WTC11 (cell line): ENCODE measurements around the gene RPRD1B. TPM values are rescaled to one million over a fixed set of nuclear protein-coding genes. Genes with fewer than 3 reads are reported as not detected.

Experiments
- ATAC-seq: fragments of 200-7000 bp; cut with Tn5 transposase; 2 replicates; pipeline ENCODE4 v1.10.0; 2021; ENCODE audit warnings: mild to moderate bottlenecking, moderate library complexity
- CTCF ChIA-PET: fragments of 300-600 bp; sonication (Branson Sonifier 250); formaldehyde crosslinking; loops from one replicate; lab custom pipeline; 2021; ENCODE audit warnings: antibody characterized with exemption; lab: Charles Lee
- POLR2A ChIA-PET: fragments of 350-600 bp; sonication (Branson Sonifier 250); formaldehyde crosslinking; loops from one replicate; lab custom pipeline; 2021; ENCODE audit warnings: antibody characterized with exemption; lab: Charles Lee
- DNase-seq: peaks from one replicate; pipeline ENCODE4 v3.0.0; 2021; ENCODE audit warnings: low spot score
- H3K27ac Mint-ChIP-seq: 2 replicates; pipeline ENCODE4 v1.8.0; 2021; ENCODE audit warnings: mixed read lengths
- H3K27me3 Mint-ChIP-seq: 2 replicates; pipeline ENCODE4 v1.8.0; 2021; ENCODE audit warnings: low read depth, mild to moderate bottlenecking, moderate library complexity, mixed read lengths
- H3K36me3 Mint-ChIP-seq: 2 replicates; pipeline ENCODE4 v1.8.0; 2021; ENCODE audit warnings: mixed read lengths
- H3K4me1 Mint-ChIP-seq: 2 replicates; pipeline ENCODE4 v1.8.0; 2022; ENCODE audit warnings: mixed read lengths
- H3K4me3 Mint-ChIP-seq: 2 replicates; pipeline ENCODE4 v1.8.0; 2021; ENCODE audit warnings: mild to moderate bottlenecking, moderate library complexity, mixed read lengths
- H3K9me3 Mint-ChIP-seq: 2 replicates; pipeline ENCODE4 v1.8.0; 2021; ENCODE audit warnings: mixed read lengths
- ATF1 ChIP-seq: sonication (generic); formaldehyde crosslinking; IDR thresholded peaks from 2 replicates; pipeline ENCODE4 v1.8.1; 2023; ENCODE audit warnings: mild to moderate bottlenecking, moderate library complexity, missing genetic modification reagents
- ATF2 ChIP-seq: sonication (generic); formaldehyde crosslinking; IDR thresholded peaks from 2 replicates; pipeline ENCODE4 v1.8.1; 2022; ENCODE audit warnings: low read depth, missing genetic modification reagents, borderline replicate concordance
- ATF3 ChIP-seq: sonication (generic); formaldehyde crosslinking; conservative IDR thresholded peaks from 2 replicates; pipeline ENCODE4 v1.8.1; 2022; ENCODE audit warnings: mild to moderate bottlenecking, missing genetic modification reagents
- CBFB ChIP-seq: sonication (generic); formaldehyde crosslinking; IDR thresholded peaks from 2 replicates; pipeline ENCODE4 v1.8.1; 2022; ENCODE audit warnings: mild to moderate bottlenecking, low read depth, missing genetic modification reagents
- CREB1 ChIP-seq: sonication (generic); formaldehyde crosslinking; IDR thresholded peaks from 2 replicates; pipeline ENCODE4 v1.8.0; 2023; ENCODE audit warnings: mild to moderate bottlenecking, missing genetic modification reagents
- CREM ChIP-seq: sonication (generic); formaldehyde crosslinking; IDR thresholded peaks from 2 replicates; pipeline ENCODE4 v1.8.1; 2022; ENCODE audit warnings: mild to moderate bottlenecking, missing genetic modification reagents, moderate library complexity
- ELF4 ChIP-seq: sonication (generic); formaldehyde crosslinking; IDR thresholded peaks from 2 replicates; pipeline ENCODE4 v1.8.1; 2022; ENCODE audit warnings: low read depth, mild to moderate bottlenecking, moderate library complexity, missing genetic modification reagents
- FOXP1 ChIP-seq: sonication (generic); formaldehyde crosslinking; IDR thresholded peaks from 2 replicates; pipeline ENCODE4 v1.8.0; 2022; ENCODE audit warnings: missing genetic modification reagents, mild to moderate bottlenecking, moderate library complexity, borderline replicate concordance
- HMGA2 ChIP-seq: fragments of 250-450 bp; sonication (Bioruptor Pico); IDR thresholded peaks from 2 replicates; pipeline ENCODE4 v1.4.0; 2021; ENCODE audit warnings: mild to moderate bottlenecking, moderate library complexity
- JUN ChIP-seq: sonication (generic); formaldehyde crosslinking; IDR thresholded peaks from 2 replicates; pipeline ENCODE4 v1.8.0; 2023; ENCODE audit warnings: mild to moderate bottlenecking, missing genetic modification reagents
- KAT7 ChIP-seq: sonication (generic); formaldehyde crosslinking; IDR thresholded peaks from 2 replicates; pipeline ENCODE4 v1.8.1; 2023; ENCODE audit warnings: missing genetic modification reagents, mild to moderate bottlenecking, borderline replicate concordance
- MAX ChIP-seq: sonication (generic); formaldehyde crosslinking; IDR thresholded peaks from 2 replicates; pipeline ENCODE4 v1.8.0; 2022; ENCODE audit warnings: mild to moderate bottlenecking, missing genetic modification reagents
- MLX ChIP-seq: sonication (generic); formaldehyde crosslinking; IDR thresholded peaks from 2 replicates; pipeline ENCODE4 v1.8.1; 2023; ENCODE audit warnings: mild to moderate bottlenecking, missing genetic modification reagents, moderate library complexity
- MXD4 ChIP-seq: fragments of 250-450 bp; sonication (Bioruptor Pico); IDR thresholded peaks from 2 replicates; pipeline ENCODE4 v1.8.0; 2021; ENCODE audit warnings: mild to moderate bottlenecking, moderate library complexity, borderline replicate concordance
- NFATC4 ChIP-seq: fragments of 250-450 bp; sonication (Bioruptor Pico); IDR thresholded peaks from 2 replicates; pipeline ENCODE4 v1.9.0; 2021; ENCODE audit warnings: mild to moderate bottlenecking
- NR1H2 ChIP-seq: sonication (generic); formaldehyde crosslinking; IDR thresholded peaks from 2 replicates; pipeline ENCODE4 v1.9.0; 2021; ENCODE audit warnings: mild to moderate bottlenecking, moderate library complexity, missing genetic modification reagents
- PREB ChIP-seq: sonication (generic); formaldehyde crosslinking; IDR thresholded peaks from 2 replicates; pipeline ENCODE4 v1.8.1; 2022; ENCODE audit warnings: mild to moderate bottlenecking, missing genetic modification reagents, moderate library complexity, borderline replicate concordance
- RELA ChIP-seq: sonication (generic); formaldehyde crosslinking; IDR thresholded peaks from 2 replicates; pipeline ENCODE4 v1.8.1; 2022; ENCODE audit warnings: missing genetic modification reagents, mild to moderate bottlenecking, borderline replicate concordance
- SOX15 ChIP-seq: fragments of 250-450 bp; sonication (Bioruptor Pico); IDR thresholded peaks from 2 replicates; pipeline ENCODE4 v1.9.0; 2021; ENCODE audit warnings: mild to moderate bottlenecking
- TEAD4 ChIP-seq: sonication (generic); formaldehyde crosslinking; IDR thresholded peaks from 2 replicates; pipeline ENCODE4 v1.8.0; 2022; ENCODE audit warnings: mild to moderate bottlenecking, missing genetic modification reagents
- TP53 ChIP-seq: sonication (generic); formaldehyde crosslinking; IDR thresholded peaks from 2 replicates; pipeline ENCODE4 v1.8.1; 2023; ENCODE audit warnings: mild to moderate bottlenecking, missing genetic modification reagents
- USF2 ChIP-seq: sonication (generic); formaldehyde crosslinking; IDR thresholded peaks from 2 replicates; pipeline ENCODE4 v1.8.1; 2023; ENCODE audit warnings: mild to moderate bottlenecking, missing genetic modification reagents, moderate library complexity
- ZMAT4 ChIP-seq: fragments of 250-450 bp; sonication (Bioruptor Pico); IDR thresholded peaks from 2 replicates; pipeline ENCODE4 v1.9.0; 2021; ENCODE audit warnings: mild to moderate bottlenecking
- ZNF138 ChIP-seq: sonication (generic); formaldehyde crosslinking; conservative IDR thresholded peaks from 2 replicates; pipeline ENCODE4 v1.8.1; 2022; ENCODE audit warnings: mild to moderate bottlenecking, moderate library complexity, missing genetic modification reagents
- ZNF416 ChIP-seq: fragments of 250-450 bp; sonication (Bioruptor Pico); IDR thresholded peaks from 2 replicates; pipeline ENCODE4 v1.9.0; 2021; ENCODE audit warnings: mild to moderate bottlenecking, inconsistent platforms
- ZNF425 ChIP-seq: fragments of 250-450 bp; sonication (Bioruptor Pico); conservative IDR thresholded peaks from 2 replicates; pipeline ENCODE4 v1.9.0; 2021; ENCODE audit warnings: mild to moderate bottlenecking
- total RNA-seq: library from RNA; stranded (reverse); gene quantifications from 3 replicates; pipeline ENCODE4 v1.2.3, GENCODE V29; 2021

The RPRD1B gene
- total RNA-seq, 1 experiment from 2014 or later = 21.4 TPM

GRCh38 chr20:38126932-38127621, 93.5 kb downstream of the RPRD1B start:
- Mint-ChIP-seq H3K4me1 (peaks cover 5% of the 10 kb centered on the region; the same call in 1 of the 2 replicates), H3K4me3 (no peak overlapping the region), H3K27me3 (no peaks in the 10 kb centered on the region), H3K36me3 (no peaks in the 10 kb centered on the region)
- no peak for DNase-seq
- ChIA-PET CTCF (interaction anchor here (1.2 kb wide), 1 partner anchor 94 kb away, joined by 4 read pairs; no protein-coding TSS in a partner anchor), POLR2A (no interaction called here)
- TF ChIP-seq NFATC4 (CRISPR knock-in tag) (no peak), JUN (CRISPR knock-in tag) (no peak), RELA (CRISPR knock-in tag) (no peak), ZMAT4 (CRISPR knock-in tag) (no peak), ELF4 (no peak), TEAD4 (CRISPR knock-in tag) (no peak), CREB1 (CRISPR knock-in tag) (no peak), CREM (no peak), ATF1 (CRISPR knock-in tag) (no peak), MLX (CRISPR knock-in tag) (no peak), TP53 (CRISPR knock-in tag) (no peak), ATF2 (CRISPR knock-in tag) (no peak)
- TF ChIP-seq, all 79 proteins: peak for 0
- no peak for ATAC-seq
- H3K27ac Mint-ChIP-seq = no peak overlapping the region
- no peaks in the 10 kb centered on the region for H3K9me3 Mint-ChIP-seq

GRCh38 chr20:38127920-38128528, 94.5 kb downstream of the RPRD1B start:
- H3K9me3 Mint-ChIP-seq = no peaks in the 10 kb centered on the region
- POLR2A ChIA-PET = no interaction called here
- CTCF ChIA-PET = interaction anchor here (1.0 to 1.2 kb wide), 3 partner anchors 93 to 180 kb away, joined by 3 to 4 read pairs (median 4); no protein-coding TSS in a partner anchor
- H3K36me3 Mint-ChIP-seq = no peaks in the 10 kb centered on the region
- DNase-seq (no peak), ATAC-seq (no peak)
- no peak overlapping the region for H3K27ac Mint-ChIP-seq
- H3K4me1 Mint-ChIP-seq = peaks cover 4% of the 10 kb centered on the region; the same call in 1 of the 2 replicates
- no peaks in the 10 kb centered on the region for H3K27me3 Mint-ChIP-seq
- H3K4me3 Mint-ChIP-seq = no peak overlapping the region
- TF ChIP-seq ATF3 = no peak
- no peak for TF ChIP-seq PREB (CRISPR knock-in tag)
- TF ChIP-seq KAT7 (CRISPR knock-in tag) = no peak
- TF ChIP-seq ZNF138 (CRISPR knock-in tag) = no peak
- no peak for TF ChIP-seq HMGA2 (CRISPR knock-in tag)
- no peak for TF ChIP-seq USF2 (CRISPR knock-in tag)
- no peak for TF ChIP-seq ATF1 (CRISPR knock-in tag)
- TF ChIP-seq CBFB (CRISPR knock-in tag) = no peak
- TF ChIP-seq FOXP1 (CRISPR knock-in tag) = no peak
- TF ChIP-seq SOX15 (CRISPR knock-in tag) = no peak
- no peak for TF ChIP-seq MXD4 (CRISPR knock-in tag)
- no peak for TF ChIP-seq ATF2 (CRISPR knock-in tag)
- TF ChIP-seq MAX (CRISPR knock-in tag) = no peak
- no peak for TF ChIP-seq ZNF416
- no peak for TF ChIP-seq NR1H2 (CRISPR knock-in tag)
- no peak for TF ChIP-seq ZNF425
